Esophagus squamous epithelium (tissue), 4 donors: ENCODE results near the gene C22orf15.

Experiments used
- CTCF ChIP-seq, 6 experiments: fragments of 450-650 bp in 4 of 6; fragments of 200-600 bp in 2 of 6; sonication (generic) in 2 of 6; IDR thresholded peaks; one replicate each; pipeline ENCODE4 v1.5.1; 2016 to 2019; ENCODE audit warnings: antibody characterized with exemption in 6 of 6, mild to moderate bottlenecking in 4 of 6, moderate library complexity in 4 of 6
- POLR2A ChIP-seq, 4 donors: fragments of 450-650 bp; IDR thresholded peaks; one replicate each; pipeline ENCODE4 v1.6.1; 2017; ENCODE audit warnings: antibody characterized with exemption in 4 of 4, mild to moderate bottlenecking in 4 of 4, moderate library complexity in 3 of 4

GRCh38 chr22:23801238-23801821 is 38.5 kb downstream of the C22orf15 start:
- TF ChIP-seq CTCF (IDR thresholded peaks at IDR 0.05) (no peak), POLR2A (IDR thresholded peaks at IDR 0.05) (no peak)
